ENCODE results near the gene HTR2B. TPM values are rescaled to one million over a fixed set of nuclear protein-coding genes. Genes with fewer than 3 reads are reported as not detected.
"Not testable (repeated sequence)": the region's sequence is repeated elsewhere in the genome, so short reads cannot be mapped to it uniquely, and the experiment has no call there.

HTR2B gene
- 1 to 10 TPM in 1 of 12 donors, under 1 TPM in 8, not detected in 3; 0.11 to 1.1 (median 0.18) TPM for polyA plus RNA-seq (ENCODE audit: insufficient read length in 12 of 12)
- long read RNA-seq, donor 1, partial matches to known transcripts = 0 of 1 reads
- long read RNA-seq, donor 1, other reads (novel, unspliced or antisense) = 0 of 1 reads
- long read RNA-seq, donor 2, partial matches to known transcripts = 196 of 238 reads
- long read RNA-seq, donor 2, other reads (novel, unspliced or antisense) = 42 of 238 reads
- long read RNA-seq, donor 3 = 0 reads
- long read RNA-seq, donor 4 = 0 reads
- long read RNA-seq, donor 5 = 0 reads
- long read RNA-seq, donor 6 = 0 reads
- long read RNA-seq, donor 7 = 0 reads
- long read RNA-seq, donor 8 = 0 reads
- long read RNA-seq, donor 9 = 0 reads
- long read RNA-seq, donor 10, partial matches to known transcripts = 132 of 132 reads
- long read RNA-seq, donor 10, other reads (novel, unspliced or antisense) = 0 of 132 reads
- long read RNA-seq, donor 11 = 0 reads

DNA sequence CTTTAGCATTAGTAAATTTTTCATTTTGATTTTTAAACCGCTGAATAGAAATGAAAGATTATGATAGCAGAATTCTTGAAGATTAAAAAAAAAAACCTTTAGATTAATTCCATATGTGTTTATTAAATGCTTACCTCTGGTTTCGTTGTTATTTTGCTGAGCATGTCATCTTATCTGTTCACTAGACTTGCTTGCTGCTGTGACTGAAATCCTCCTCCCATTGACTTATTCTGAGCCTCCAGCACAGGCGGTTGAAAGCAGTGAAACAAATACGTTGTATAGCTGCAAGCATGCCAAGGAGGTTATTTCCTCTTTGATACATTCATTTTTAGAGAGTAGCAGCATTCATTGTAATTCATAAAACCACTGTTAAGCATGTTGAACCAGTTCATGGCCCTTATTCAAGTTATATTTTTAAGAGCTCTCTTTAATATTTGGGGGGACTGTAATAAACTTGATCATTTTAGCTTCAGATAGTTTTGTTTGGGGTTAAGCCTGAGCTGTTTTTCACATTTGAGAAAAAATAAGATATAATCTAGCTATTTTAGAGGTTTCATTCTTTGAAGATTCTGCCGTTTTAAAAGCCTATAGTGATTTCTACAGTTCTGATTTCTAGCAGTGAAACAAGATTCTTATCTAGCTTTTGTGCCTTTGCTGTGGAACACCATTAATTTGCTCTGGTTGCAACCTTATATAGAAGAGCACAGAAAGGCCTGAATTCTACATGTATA is at the start of gene HTR2B:
Gene HTR2B, minus strand, starts transcription at position 205 of the 731 bp plus-strand sequence. CDS start 1,278 bp downstream, outside the sequence.
- peak; percentile 33 for DNase-seq

DNA sequence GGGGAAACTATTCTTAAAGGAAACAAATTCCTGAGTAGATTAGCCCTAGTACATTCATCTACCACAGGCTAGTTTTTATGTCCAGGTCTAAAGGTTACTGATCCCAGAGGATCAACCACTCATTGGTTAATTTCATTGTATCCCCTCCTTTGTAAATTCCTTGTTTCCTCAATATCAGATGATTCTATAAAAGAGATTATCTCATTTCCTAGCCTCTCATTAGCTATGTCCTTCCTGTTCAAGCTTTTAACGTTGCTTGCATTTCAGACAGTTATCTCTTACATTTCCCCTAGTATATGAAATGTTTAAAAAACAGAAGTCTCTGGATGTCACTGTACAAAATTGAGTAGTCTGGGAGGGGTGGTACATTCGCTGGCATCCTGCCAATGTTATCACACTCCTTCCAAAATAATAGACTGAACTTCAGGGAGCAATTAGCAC is 49.4 kb upstream of the HTR2B start:
- no peak for DNase-seq

DNA sequence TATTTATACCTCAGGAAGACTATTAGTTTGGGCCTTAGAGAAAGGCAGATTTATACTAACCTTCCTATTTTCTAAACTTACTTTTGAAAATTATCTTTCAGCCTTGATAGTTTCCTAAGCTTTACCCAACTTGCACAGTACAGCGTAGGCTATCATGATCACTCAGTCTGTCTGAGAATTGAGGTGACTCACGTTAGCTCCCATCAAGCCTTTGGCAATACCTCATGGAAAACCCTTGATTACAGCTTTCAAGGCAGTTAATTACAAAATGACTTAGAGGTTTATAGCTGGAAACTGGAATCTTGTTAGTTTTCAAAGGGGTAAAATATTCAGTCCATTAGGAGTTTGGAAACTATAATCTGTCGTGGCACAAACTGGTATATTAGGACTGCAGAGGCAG is 47.2 kb upstream of the HTR2B start:
- no peak for DNase-seq

DNA sequence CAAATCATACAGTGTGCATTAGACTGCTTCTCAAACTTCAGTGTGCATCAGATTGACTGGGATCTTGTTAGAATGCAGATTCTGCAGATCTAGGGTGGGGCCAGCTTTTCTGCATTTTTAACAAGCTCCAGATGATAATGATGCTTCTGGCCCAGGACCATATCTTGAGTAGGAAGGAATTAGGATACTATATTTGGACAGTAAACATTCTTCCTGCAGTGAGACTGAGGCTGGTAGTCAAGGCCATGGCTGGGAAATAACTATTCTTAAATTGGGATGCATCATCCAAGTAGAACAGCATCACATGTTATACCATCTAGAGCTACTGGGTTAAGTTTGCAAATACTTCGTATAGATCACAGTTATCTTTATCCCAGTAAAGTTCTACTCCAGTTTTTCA is 45.2 kb upstream of the HTR2B start:
- no peak for DNase-seq

DNA sequence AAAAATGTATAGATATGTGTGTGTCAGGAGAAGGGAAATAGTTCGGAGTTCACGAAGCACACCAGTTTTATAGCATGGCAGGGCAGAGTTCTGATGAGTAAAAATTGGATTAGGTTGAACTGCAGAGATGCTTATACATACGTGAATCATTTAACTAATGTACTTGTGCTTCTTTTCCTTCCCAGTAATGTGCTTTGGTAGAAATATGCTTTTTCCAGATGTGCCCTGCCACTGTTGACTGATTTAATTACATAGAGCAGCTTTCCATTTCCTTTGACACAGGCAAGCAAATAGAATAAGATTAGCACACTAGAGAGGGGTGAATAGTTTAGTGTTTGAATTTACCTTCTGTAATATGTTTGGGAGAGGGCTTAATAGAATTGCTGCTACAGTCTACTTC is 44.6 kb upstream of the HTR2B start:
- no peak for DNase-seq

DNA sequence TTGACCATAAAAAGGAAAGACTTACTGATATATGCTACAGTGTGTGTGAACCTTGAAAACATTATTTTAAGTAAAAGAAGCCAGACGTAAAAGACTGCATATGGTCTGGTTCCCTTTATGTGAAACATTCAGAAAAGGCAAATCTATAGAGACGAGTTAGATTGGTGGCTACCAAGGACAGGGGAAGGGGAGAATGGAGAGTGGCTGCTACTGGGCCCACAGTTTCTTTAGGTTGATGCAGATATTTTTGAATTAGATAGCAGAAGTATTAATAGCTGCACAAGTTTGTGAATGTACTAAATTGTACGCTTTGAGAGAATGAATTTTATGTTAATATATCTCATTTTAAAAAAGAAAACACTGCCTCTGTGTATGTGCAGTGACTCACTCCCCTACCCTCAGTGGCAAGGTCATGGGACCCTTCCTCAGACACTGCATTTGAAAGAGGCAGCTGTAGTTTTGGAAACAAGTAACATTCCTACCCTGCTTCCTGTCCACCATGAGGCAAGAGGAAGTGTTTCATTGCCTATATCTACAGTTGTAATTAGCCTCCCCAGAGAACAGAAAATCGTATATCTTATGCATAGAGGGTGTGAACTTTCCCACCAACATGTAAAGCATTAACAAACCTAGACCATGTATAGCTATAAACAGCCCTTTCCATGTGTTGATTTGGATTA is 43.8 kb upstream of the HTR2B start:
- DNase-seq = no peak

DNA sequence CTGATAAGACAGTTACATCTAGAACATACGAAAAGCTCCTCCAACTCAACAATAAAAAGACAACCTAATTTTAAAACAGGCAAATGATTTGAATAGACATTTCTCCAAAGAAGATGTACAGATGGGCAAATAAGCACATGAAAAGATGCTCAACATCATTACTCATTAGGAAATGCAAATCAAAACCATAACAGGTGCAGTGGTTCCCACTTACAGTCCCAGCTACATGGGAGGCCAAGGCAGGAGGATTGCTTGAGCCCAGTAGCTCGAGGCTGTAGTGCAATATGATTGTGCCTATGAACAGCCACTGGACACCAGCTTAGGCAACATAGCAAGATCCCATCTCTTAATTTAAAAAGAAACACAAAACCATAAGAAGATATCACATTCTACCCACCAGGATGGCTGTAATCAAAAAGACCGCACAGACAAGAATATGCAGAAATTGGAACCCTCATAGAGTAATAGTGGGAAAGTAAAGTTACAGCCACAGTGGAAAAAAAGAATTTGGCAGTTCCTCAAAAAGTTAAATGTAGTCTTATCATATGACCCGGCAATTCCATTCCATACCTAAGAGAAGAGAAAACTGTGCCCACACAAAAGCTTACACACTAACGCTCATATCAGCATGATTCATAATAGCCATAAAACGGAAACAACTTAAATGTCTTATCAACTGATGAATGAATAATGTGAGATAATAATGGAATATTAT is 43.1 kb upstream of the HTR2B start:
- no peak for DNase-seq

DNA sequence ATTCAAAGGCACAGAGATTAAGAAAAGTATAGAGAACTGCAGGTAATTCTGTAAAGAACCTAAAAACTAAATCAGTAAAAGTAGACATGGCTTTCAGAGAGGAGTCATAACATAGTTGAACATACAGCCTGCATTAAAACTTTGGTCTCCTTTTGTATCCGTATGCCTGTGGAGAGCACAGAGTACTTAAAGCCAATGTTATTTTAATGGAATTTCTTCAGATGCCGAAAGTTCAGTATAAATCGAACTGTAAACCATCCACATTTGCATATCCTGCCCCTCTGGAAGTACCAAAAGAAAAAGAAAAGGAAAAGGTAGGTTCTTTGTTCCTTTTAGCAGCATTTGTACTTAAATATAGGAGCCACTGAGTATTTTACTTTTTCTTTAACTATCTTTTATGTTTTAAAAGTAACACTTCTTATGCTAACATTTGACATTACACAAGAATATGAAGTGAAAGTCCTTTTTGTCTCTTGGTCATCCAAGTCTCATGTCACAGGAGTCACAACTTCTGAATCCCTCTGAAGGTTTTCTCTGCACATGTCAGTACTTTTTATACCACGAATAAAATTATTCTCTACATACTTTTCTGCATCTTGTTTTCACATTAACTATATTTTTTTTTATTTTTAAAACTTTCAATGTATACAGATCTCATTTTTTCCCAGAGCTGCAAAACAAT is 38.7 kb upstream of the HTR2B start:
- DNase-seq = no peak

DNA sequence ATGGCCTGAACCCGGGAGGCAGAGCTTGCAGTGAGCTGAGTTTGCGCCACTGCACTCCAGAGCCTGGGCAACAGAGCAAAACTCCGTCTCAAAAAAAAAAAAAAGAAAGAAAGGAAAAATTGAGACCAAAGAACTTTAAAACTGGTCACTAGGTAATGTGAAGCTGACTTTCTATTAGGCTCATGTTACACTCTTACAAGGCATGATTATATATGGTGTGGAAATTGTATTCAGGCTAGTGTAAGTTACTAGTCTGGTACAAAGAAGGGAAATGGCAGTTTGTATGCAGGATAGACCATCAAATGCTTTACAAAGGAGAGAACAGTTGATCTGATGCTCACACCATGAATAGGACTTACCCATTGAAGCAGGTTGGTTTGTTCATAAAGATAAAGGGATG is 38.2 kb upstream of the HTR2B start:
- DNase-seq = no peak

DNA sequence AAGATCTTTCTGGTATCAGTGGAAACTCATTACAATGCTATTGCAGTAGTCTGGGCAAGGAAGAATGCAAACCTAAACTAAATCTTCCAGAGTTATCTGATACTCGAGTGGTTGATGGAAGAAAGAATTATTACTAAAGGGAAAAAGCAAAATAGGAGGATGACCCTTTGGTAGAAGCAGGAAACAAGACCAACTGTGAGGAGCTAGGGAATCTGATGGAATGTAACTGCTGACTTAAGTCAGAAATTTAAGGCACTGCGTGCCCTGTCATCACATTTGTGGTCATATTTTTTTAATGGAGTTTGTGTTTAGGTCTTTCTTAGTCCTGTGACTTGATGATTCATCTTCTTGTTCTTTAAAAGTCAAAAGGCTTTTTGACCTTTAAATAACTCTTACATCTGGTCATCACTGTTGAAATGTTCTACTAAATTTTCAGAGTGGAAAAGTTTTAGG is 37.1 kb upstream of the HTR2B start:
- DNase-seq = no peak

DNA sequence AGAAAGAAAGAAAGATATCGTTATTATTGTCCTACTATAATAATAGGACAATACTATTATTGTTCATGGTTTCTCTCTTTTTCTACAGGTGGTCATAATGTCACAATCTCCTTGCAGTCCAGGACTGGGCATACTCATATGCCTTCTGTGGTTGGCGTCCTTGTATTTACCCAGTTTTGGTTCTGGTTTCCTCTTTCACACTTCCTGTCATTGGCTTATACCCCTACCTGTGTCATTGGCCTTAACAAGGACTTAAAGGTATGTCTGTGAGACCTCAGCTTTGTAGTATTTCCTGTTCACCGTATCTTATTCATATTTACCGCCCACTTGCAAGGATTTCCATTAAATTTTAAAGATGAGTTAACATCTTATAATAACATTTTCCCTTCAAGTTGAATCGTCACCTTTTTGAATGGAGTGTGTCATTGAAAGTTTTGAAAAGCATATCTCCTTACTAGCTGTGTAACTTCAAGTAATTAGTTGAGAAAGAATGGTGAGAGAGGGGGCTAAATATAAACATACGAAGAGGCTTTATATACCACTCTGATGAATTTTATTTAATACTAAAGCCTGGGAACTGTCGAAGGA is 36.5 kb upstream of the HTR2B start:
- DNase-seq = no peak

DNA sequence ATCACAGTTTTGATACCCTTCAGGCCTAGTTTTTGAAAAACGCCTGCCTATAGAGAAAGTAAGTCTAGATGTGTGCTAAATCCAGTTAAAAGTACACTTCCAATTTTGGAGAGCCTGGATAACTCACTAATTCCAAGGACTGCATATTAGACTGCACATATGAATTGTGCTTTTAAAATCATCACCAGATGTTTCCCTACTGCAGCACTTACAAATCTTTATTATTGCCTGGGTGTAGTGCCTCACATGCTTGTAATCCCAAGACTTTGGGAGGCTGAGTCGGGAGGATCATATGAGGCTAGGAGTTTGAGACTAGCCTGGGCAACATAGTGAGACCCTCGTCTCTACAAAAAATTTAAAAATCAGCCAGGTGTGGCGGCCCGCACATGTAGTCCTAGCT is 35.9 kb upstream of the HTR2B start:
- DNase-seq = no peak

DNA sequence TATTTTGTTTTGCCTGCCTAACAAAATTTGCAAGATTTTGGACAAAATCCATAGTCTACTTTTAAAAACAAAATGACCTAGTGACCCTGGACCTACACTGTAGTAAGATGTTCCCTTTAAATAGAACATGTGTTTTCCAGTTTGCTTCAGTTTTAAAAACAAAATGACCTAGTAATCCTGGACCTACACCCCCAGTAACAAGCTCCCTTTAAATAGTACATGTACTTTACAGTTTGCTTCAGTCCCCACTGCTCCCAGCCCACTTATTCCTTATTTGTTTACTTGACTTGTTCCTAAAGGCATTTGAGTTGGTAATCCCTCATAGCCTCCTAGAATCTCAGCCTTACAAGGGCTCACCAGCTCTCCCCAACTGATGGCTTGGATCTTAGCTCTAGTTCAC is 34.5 kb upstream of the HTR2B start:
- no peak for DNase-seq

DNA sequence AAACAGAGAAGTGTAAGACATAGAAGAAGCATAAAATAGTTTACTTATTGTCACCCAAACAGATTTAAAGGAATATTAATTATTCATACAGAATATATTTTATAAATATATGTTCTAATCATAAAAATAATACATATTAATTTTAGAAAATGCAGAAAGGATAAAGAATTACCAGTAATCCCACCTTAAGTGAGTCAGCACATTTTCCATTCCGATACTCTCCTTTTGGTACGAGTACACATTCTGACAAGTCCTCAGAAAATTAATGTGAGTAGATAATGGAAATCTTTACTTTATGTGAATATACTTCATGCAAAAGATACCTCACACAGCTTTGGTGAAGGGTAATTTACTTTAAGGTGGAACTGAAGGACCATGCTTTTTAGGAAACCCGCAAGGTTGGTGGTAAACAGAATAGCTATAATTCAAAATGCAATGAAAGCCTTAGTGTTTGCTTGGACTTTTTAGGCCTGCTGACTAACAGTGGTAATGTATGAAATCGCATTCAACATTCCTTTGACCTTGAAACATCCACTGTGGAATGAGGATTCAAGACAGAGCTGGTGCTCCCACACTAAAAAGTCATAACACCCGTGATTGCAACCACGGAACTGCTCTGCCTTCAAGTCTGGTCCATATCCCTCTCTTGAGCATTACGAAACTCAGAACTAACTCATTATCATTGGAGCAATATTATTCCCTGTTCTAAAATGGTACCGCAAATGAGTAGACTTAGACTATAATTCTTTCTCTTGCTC is 28.1 kb upstream of the HTR2B start:
- DNase-seq = no peak

DNA sequence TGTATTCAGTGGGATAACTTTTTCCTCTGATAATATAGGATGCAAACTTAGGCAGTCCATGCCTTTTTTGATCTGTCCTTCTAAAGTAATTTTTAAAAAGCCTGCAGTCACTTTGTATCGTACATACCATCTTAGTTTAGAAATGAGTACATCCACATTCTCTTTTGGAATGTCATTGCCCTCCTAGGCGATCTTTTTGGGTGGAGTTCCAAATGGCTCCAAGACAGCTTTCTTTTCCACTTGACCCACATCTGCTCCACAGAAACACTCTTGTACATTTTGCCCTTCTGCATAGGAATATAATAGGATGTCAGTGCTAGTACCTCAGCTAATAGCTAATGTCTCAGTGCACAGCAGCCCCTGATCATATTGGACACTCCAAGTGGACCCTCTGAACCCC is 21.8 kb upstream of the HTR2B start:
- no peak for DNase-seq

DNA sequence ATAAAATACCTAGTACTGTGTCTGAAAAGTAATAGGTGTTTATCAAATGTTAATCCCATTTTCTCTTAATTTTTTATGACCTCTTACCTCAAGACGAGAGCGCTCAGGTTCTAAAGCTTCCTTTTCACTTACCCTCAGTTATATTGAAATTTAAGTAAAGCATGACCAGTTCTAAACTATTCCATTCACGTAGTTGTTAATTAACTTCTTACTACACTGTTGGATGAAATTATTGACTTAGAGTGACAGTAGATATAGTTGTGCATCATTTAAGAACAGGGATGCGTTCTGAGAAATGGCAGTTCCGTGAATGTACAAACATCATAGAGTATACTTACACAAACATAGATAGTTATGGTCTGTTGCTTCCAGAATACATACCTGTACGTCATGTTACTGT is 20.1 kb upstream of the HTR2B start:
- no peak for DNase-seq

DNA sequence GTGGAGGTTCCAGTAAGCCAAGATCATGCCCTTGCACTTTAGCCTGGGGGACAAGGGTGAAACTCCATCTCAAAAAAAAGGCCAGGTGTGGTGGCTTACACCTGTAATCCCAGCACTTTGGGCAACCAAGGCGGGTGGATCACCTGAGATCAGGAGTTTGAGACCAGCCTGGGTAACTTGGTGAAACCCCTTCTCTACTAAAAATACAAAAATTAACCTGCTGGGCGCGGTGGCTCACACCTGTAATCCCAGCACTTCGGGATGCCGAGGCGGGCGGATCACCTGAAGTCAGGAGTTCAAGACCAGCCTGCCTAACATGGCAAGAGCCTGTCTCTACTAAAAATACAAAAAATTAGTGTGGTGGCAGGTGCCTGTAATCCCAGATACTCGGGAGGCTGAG is 16.0 kb upstream of the HTR2B start:
- DNase-seq = not testable (repeated sequence)

DNA sequence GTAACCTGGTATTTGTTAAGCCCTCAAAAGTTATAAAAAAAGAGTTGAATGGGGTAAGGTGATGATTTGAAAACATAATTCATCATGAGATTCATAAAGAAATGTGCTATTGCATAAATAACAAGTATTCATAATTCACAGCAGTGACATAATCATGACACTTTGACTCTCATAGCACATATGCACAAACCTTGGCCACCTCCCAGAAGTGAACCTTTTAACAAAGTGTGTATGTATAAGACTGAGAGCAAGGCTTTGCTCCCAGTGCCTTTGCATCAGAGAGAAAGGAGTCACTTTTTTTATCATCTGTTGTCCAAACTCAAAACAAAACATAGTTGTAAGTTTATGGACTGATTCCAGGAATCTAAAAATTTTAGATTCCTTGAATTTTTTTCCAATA is 15.0 kb upstream of the HTR2B start:
- DNase-seq = no peak

DNA sequence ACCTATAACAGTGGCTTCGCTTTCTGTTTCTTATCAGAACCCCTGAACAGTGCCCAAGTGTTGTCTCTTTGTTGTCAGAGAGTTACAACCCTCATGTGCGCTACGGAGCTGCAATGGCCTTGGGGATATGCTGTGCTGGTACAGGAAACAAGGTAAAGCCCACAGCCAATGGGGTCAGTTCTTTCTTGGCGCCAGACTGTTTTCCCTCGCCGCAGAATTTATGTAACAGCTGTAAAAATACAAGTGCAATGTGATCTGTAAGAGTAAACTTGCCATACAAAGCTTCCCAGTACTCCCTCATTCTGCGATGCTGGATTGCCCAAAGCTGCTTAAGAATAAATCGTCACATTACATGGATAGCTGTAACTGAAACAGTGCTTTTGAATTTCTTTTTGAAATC is 13.9 kb upstream of the HTR2B start:
- no peak for DNase-seq
